Daoy (cell line): ENCODE measurements around the gene CLCA2. TPM values are rescaled to one million over a fixed set of nuclear protein-coding genes. Genes with fewer than 3 reads are reported as not detected.

Experiments used
- DNase-seq: peaks from one replicate; pipeline ENCODE4 v3.0.0-alpha.2; 2015; ENCODE audit warnings: low read depth
- total RNA-seq: library from RNA; depleted of rRNA; stranded (reverse); fragments of >200 nt; shearing (Covaris generic); gene quantifications from 2 replicates; pipeline ENCODE4 v1.2.3, GENCODE V29; 2014; rRNA removed

CLCA2 gene
- total RNA-seq, result not detected in 2 replicates

GRCh38 chr1:86423873-86424272 lies at the start of gene CLCA2:
Gene CLCA2 (plus strand): TSS chr1:86424171. CDS start chr1:86424248, 77 bp downstream.
- no peak for DNase-seq

- no peak for DNase-seq
Observed at GRCh38 chr1:86375688-86376087, 48.3 kb upstream of the CLCA2 start.

GRCh38 chr1:86377341-86377740 lies 46.6 kb upstream of the CLCA2 start:
- DNase-seq, result no peak

- no peak for DNase-seq
Observed at GRCh38 chr1:86378813-86379212, 45.2 kb upstream of the CLCA2 start.

- peak; percentile 64 for DNase-seq
Observed at GRCh38 chr1:86380257-86380861, 43.6 kb upstream of the CLCA2 start.

GRCh38 chr1:86381223-86381622 lies 42.7 kb upstream of the CLCA2 start:
- no peak for DNase-seq

- DNase-seq, result no peak
Observed at GRCh38 chr1:86382878-86383277, 41.1 kb upstream of the CLCA2 start.

GRCh38 chr1:86387916-86388627 lies 35.9 kb upstream of the CLCA2 start:
- DNase-seq, result no peak

GRCh38 chr1:86388777-86389176 lies 35.2 kb upstream of the CLCA2 start:
- no peak for DNase-seq

GRCh38 chr1:86389307-86389706 lies 34.7 kb upstream of the CLCA2 start:
- no peak for DNase-seq

- no peak for DNase-seq
Observed at GRCh38 chr1:86394416-86394815, 29.6 kb upstream of the CLCA2 start.

- DNase-seq, result peak; percentile 96
Observed at GRCh38 chr1:86395751-86396497, 28.0 kb upstream of the CLCA2 start, which contains the start of gene ODF2L. Gene ODF2L (minus strand): TSS chr1:86396323. CDS start chr1:86387027, 9,296 bp downstream.

GRCh38 chr1:86396498-86396890 lies 27.5 kb upstream of the CLCA2 start:
- DNase-seq, result no peak

- DNase-seq, result peak; percentile 94
Observed at GRCh38 chr1:86409416-86410021, 14.5 kb upstream of the CLCA2 start.

GRCh38 chr1:86410879-86411278 lies 13.1 kb upstream of the CLCA2 start:
- no peak for DNase-seq

GRCh38 chr1:86416343-86416742 lies 7.6 kb upstream of the CLCA2 start:
- DNase-seq, result no peak

GRCh38 chr1:86419277-86419903 lies 4.6 kb upstream of the CLCA2 start:
- DNase-seq, result peak; percentile 47

GRCh38 chr1:86421601-86422280 lies 2.2 kb upstream of the CLCA2 start:
- DNase-seq, result no peak

GRCh38 chr1:86423473-86423872 lies 498 bp upstream of the CLCA2 start:
- DNase-seq, result no peak

- DNase-seq, result no peak
Observed at GRCh38 chr1:86429122-86429725, 5.3 kb downstream of the CLCA2 start.

GRCh38 chr1:86429835-86430234 lies 5.9 kb downstream of the CLCA2 start:
- peak; percentile 91 for DNase-seq
